Neural cell (in vitro differentiated cells): ENCODE data around the gene ZNF600. TPM values are rescaled to one million over a fixed set of nuclear protein-coding genes. Genes with fewer than 3 reads are reported as not detected.
"Not testable (repeated sequence)": the region's sequence is repeated elsewhere in the genome, so short reads cannot be mapped to it uniquely, and the experiment has no call there.

ENCODE experiments used
- H2AFZ ChIP-seq: fragments of 200-600, 300-800 bp; sonication (generic), shearing (Covaris generic); 2 replicates; pipeline ENCODE4 v1.6.0; 2014; ENCODE audit warnings: low read depth, mild to moderate bottlenecking, antibody characterized with exemption, low read length, moderate library complexity
- H3F3A ChIP-seq: fragments of 200-600 bp; shearing (Covaris generic); 2 replicates; pipeline ENCODE4 v1.6.1; 2016; ENCODE audit warnings: mild to moderate bottlenecking, moderate library complexity, mixed read lengths, antibody characterized with exemption, low read length; ENCODE audit not compliant: insufficient read depth, poor library complexity, severe bottlenecking
- H3K27ac ChIP-seq: fragments of 200-600, 300-800 bp; sonication (generic), shearing (Covaris generic); 2 replicates; pipeline ENCODE4 v1.5.1; 2014; ENCODE audit warnings: mild to moderate bottlenecking, low read length, moderate library complexity
- H3K27me3 ChIP-seq: fragments of 300-800, 200-600 bp; sonication (generic), shearing (Covaris generic); 2 replicates; pipeline ENCODE4 v1.6.0; 2014; ENCODE audit warnings: mild to moderate bottlenecking, low read depth, low read length, moderate library complexity; ENCODE audit not compliant: insufficient read depth
- H3K36me3 ChIP-seq: fragments of 300-800, 200-600 bp; sonication (generic), shearing (Covaris generic); 2 replicates; pipeline ENCODE4 v1.5.1; 2014; ENCODE audit warnings: mild to moderate bottlenecking, antibody characterized with exemption, low read length, moderate library complexity; ENCODE audit not compliant: insufficient read depth
- H3K4me2 ChIP-seq: fragments of 300-800, 200-600 bp; sonication (generic), shearing (Covaris generic); 2 replicates; pipeline ENCODE4 v1.6.0; 2014; ENCODE audit warnings: mild to moderate bottlenecking, low read length
- H3K4me3 ChIP-seq: fragments of 300-800, 200-600 bp; sonication (generic), shearing (Covaris generic); 2 replicates; pipeline ENCODE4 v1.5.1; 2014; ENCODE audit warnings: mild to moderate bottlenecking, low read length, moderate library complexity
- H3K79me2 ChIP-seq: fragments of 200-600 bp; shearing (Covaris generic); replicated peaks from 2 replicates; pipeline ENCODE4 v1.6.0; 2014; ENCODE audit warnings: mild to moderate bottlenecking, low read length, moderate library complexity; ENCODE audit not compliant: insufficient read depth
- H3K9ac ChIP-seq: fragments of 300-800, 200-600 bp; sonication (generic), shearing (Covaris generic); 2 replicates; pipeline ENCODE4 v1.6.1; 2016; ENCODE audit warnings: mild to moderate bottlenecking, low read length, mixed read lengths
- H3K9me2 ChIP-seq: fragments of 200-600 bp; shearing (Covaris generic); 2 replicates; pipeline ENCODE4 v1.6.1; 2016; ENCODE audit warnings: mild to moderate bottlenecking, low read length, mixed read lengths; ENCODE audit not compliant: insufficient read depth
- H3K9me3 ChIP-seq: fragments of 200-600, 300-800 bp; sonication (generic), shearing (Covaris generic); 2 replicates; pipeline ENCODE4 v1.6.1; 2016; ENCODE audit warnings: mild to moderate bottlenecking, mixed run types, low read length, moderate library complexity, mixed read lengths
- H4K20me1 ChIP-seq: fragments of 200-600 bp; shearing (Covaris generic); 2 replicates; pipeline ENCODE4 v1.6.1; 2016; ENCODE audit warnings: mild to moderate bottlenecking, mixed run types; ENCODE audit not compliant: insufficient read depth
- EP300 ChIP-seq: fragments of 450-650 bp; conservative IDR thresholded peaks from 2 replicates; pipeline ENCODE4 v1.6.1; 2014; ENCODE audit warnings: antibody characterized with exemption, mild to moderate bottlenecking, moderate library complexity; ENCODE audit not compliant: poor library complexity, severe bottlenecking
- EZH2 ChIP-seq: fragments of 200-600, 300-800 bp; shearing (Covaris generic), sonication (generic); IDR thresholded peaks from 2 replicates; pipeline ENCODE4 v1.6.1; 2014; ENCODE audit warnings: antibody characterized with exemption, low read length, borderline replicate concordance, mild to moderate bottlenecking; ENCODE audit not compliant: insufficient read depth, poor library complexity, severe bottlenecking
- MXI1 ChIP-seq: fragments of 450-650 bp; conservative IDR thresholded peaks from 2 replicates; pipeline ENCODE4 v1.6.1; 2014; ENCODE audit warnings: antibody characterized with exemption, mild to moderate bottlenecking; ENCODE audit not compliant: poor library complexity, severe bottlenecking
- POLR2AphosphoS5 ChIP-seq: IDR thresholded peaks from 2 replicates; pipeline ENCODE4 v1.6.1; 2012
- RAD21 ChIP-seq: fragments of 450-650 bp; conservative IDR thresholded peaks from 2 replicates; pipeline ENCODE4 v1.6.1; 2014; ENCODE audit warnings: antibody characterized with exemption, mild to moderate bottlenecking, moderate library complexity
- SMC3 ChIP-seq: fragments of 450-650 bp; conservative IDR thresholded peaks from 2 replicates; pipeline ENCODE4 v1.6.1; 2014; ENCODE audit warnings: antibody characterized with exemption, mild to moderate bottlenecking, moderate library complexity; ENCODE audit not compliant: poor library complexity
- TAF1 ChIP-seq: IDR thresholded peaks from 2 replicates; pipeline ENCODE4 v1.6.1; 2012; ENCODE audit warnings: low read depth
- polyA plus RNA-seq: library from polyadenylated mRNA; depleted of rRNA; stranded (reverse); fragments of >200 nt; gene quantifications from 2 replicates; pipeline ENCODE4 v1.2.3, GENCODE V29; 2014
- TF ChIP-seq, protein P1 (sequence below): fragments of 450-650 bp; IDR thresholded peaks from 2 replicates; pipeline ENCODE4 v1.5.1; 2014; ENCODE audit warnings: antibody characterized with exemption, mild to moderate bottlenecking, moderate library complexity; ENCODE audit not compliant: poor library complexity, severe bottlenecking
- TF ChIP-seq, protein P2 (sequence below): IDR thresholded peaks from 2 replicates; pipeline ENCODE4 v1.6.1; 2012; ENCODE audit warnings: borderline replicate concordance

ZNF600 gene
- polyA plus RNA-seq, 1 donor from 2014 or later: 0.59 TPM

DNA sequence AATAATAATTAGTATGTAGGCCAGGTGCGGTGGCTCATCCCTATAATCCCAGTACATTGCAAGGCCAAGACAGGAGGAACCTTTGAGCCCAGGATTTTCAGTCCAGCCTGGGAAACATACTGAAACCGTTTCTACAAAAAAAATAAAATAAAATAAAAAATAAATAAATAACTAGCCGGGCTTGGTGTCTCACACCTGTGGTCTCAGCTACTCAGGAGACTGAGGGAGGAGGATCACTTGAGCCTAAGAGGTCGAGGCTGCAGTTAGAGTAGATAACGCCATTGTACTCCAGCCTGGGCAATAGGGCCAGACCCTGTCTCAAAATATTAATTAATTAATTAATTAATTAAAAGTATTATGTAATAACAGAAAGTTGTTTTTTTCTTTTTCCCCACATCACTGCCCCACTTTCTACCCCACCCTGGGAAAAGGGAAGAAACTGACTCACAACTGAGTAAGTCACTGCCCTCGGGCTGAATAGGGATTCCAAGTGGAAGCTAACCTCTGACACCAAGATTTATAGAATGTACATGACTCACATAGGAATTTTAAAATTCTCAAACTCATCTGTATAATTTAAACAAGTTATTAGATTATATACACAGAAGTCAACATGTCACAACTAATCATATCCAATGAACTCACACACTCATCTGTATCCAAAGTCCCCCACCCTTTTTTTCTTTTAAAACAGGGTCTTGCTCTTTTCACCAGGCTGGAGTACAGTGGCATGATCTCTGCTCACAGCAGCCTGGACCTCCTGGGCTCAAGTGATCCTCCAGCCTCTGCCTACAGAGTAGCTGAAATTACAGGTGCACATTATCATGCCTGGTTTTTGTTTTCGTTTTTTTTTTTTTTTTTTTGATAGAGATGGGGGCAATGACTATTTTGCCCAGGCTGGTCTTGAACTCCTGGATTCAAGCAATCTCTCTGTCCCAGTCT lies 64.3 kb downstream of the ZNF600 start:
- Histone ChIP-seq H3F3A (no peaks in the 10 kb centered on the region), H3K4me2 (no peak overlapping the region)

DNA sequence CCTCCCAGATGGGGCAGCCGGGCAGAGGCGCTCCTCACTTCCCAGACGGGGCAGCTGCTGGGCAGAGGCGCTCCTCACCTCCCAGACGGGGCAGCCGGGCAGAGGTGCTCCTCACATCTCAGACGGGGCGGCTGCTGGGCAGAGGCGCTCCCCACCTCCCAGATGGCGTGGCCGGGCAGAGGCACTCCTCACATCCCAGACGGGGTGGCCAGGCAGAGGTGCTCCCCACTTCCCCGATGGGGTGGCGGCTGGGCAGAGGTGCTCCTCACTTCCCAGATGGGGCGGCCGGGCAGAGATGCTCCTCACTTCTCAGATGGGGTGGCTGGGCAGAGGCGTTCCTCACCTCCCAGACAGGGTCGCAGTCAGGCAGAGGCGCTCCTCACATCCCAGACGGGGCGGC lies 66.0 kb downstream of the ZNF600 start:
- not testable (repeated sequence) for H4K20me1 ChIP-seq, H3K9me2 ChIP-seq, H2AFZ ChIP-seq, H3K4me2 ChIP-seq, H3K79me2 ChIP-seq, H3K9ac ChIP-seq, H3K27me3 ChIP-seq, H3K9me3 ChIP-seq, H3K4me3 ChIP-seq, H3K36me3 ChIP-seq, H3F3A ChIP-seq, H3K27ac ChIP-seq

More for the DNA sequence above, 64.3 kb downstream of the ZNF600 start:
- Histone ChIP-seq H3K9me2 (no peaks in the 10 kb centered on the region), H3K79me2 (no peaks in the 10 kb centered on the region), H4K20me1 (no peaks in the 10 kb centered on the region), H3K27ac (no peak overlapping the region), H3K27me3 (no peaks in the 10 kb centered on the region), H2AFZ (no peak overlapping the region), H3K9me3 (peaks cover 4% of the 10 kb centered on the region), H3K4me3 (no peak overlapping the region), H3K9ac (no peak overlapping the region), H3K36me3 (no peaks in the 10 kb centered on the region)
- TF ChIP-seq EZH2 (no peak), SMC3 (no peak), EP300 (no peak), POLR2AphosphoS5 (no peak), TAF1 (no peak)
- TF ChIP-seq, protein P1, sequence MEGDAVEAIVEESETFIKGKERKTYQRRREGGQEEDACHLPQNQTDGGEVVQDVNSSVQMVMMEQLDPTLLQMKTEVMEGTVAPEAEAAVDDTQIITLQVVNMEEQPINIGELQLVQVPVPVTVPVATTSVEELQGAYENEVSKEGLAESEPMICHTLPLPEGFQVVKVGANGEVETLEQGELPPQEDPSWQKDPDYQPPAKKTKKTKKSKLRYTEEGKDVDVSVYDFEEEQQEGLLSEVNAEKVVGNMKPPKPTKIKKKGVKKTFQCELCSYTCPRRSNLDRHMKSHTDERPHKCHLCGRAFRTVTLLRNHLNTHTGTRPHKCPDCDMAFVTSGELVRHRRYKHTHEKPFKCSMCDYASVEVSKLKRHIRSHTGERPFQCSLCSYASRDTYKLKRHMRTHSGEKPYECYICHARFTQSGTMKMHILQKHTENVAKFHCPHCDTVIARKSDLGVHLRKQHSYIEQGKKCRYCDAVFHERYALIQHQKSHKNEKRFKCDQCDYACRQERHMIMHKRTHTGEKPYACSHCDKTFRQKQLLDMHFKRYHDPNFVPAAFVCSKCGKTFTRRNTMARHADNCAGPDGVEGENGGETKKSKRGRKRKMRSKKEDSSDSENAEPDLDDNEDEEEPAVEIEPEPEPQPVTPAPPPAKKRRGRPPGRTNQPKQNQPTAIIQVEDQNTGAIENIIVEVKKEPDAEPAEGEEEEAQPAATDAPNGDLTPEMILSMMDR: no peak

DNA sequence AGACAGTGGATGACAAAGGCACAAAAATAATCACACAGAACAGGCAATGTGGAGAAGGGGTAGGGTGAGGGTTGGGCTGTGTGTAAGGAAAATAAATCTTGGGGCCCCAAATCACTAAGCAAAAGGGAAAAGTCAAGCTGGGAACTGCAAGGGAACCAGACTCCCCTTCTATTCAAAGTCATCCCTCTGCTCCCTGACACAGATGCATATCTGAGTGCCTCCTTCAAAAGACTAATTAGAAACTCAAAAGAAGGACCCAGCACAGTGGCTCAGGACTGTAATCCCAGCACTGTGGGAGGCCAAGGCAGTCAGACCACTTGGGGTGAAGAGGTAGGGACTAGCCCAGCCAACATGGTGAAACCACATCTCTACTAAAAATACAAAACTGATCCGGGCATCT lies 70.1 kb downstream of the ZNF600 start:
- no peaks in the 10 kb centered on the region for H3K79me2 ChIP-seq
- no peak overlapping the region for H3K4me2 ChIP-seq
- no peak overlapping the region for H3K27ac ChIP-seq
- H3K36me3 ChIP-seq: no peaks in the 10 kb centered on the region
- H2AFZ ChIP-seq: no peak overlapping the region
- TF ChIP-seq RAD21 (no peak), SMC3 (no peak), MXI1 (no peak), POLR2AphosphoS5 (no peak), EP300 (no peak), EZH2 (no peak), TAF1 (no peak)
- TF ChIP-seq, protein P2, sequence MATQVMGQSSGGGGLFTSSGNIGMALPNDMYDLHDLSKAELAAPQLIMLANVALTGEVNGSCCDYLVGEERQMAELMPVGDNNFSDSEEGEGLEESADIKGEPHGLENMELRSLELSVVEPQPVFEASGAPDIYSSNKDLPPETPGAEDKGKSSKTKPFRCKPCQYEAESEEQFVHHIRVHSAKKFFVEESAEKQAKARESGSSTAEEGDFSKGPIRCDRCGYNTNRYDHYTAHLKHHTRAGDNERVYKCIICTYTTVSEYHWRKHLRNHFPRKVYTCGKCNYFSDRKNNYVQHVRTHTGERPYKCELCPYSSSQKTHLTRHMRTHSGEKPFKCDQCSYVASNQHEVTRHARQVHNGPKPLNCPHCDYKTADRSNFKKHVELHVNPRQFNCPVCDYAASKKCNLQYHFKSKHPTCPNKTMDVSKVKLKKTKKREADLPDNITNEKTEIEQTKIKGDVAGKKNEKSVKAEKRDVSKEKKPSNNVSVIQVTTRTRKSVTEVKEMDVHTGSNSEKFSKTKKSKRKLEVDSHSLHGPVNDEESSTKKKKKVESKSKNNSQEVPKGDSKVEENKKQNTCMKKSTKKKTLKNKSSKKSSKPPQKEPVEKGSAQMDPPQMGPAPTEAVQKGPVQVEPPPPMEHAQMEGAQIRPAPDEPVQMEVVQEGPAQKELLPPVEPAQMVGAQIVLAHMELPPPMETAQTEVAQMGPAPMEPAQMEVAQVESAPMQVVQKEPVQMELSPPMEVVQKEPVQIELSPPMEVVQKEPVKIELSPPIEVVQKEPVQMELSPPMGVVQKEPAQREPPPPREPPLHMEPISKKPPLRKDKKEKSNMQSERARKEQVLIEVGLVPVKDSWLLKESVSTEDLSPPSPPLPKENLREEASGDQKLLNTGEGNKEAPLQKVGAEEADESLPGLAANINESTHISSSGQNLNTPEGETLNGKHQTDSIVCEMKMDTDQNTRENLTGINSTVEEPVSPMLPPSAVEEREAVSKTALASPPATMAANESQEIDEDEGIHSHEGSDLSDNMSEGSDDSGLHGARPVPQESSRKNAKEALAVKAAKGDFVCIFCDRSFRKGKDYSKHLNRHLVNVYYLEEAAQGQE: no peak
- TF ChIP-seq, protein P1: no peak
- H3K9ac ChIP-seq: no peak overlapping the region
- H3K27me3 ChIP-seq: no peaks in the 10 kb centered on the region
- H3F3A ChIP-seq: no peaks in the 10 kb centered on the region
- H4K20me1 ChIP-seq: no peaks in the 10 kb centered on the region
- no peak overlapping the region for H3K4me3 ChIP-seq
- no peaks in the 10 kb centered on the region for H3K9me2 ChIP-seq
- peaks cover 4% of the 10 kb centered on the region for H3K9me3 ChIP-seq

DNA sequence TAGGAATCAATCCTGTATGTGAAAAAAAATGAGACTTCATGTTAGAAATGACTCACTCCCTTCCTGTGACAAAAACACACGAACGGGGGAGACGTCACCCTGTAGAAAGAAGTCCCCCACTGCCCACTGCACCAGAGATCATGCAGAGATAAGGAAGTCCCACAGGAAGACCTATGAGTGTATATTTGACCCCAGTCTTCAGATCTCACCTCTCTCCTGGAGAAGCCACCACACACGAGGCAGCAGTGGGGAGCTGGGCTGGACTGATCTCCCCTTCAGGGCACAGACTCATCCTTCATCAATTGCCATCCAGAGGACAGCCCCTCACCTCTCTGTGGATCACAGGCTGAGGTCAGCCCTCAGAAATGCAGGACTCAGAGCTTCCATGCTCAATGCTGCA lies 70.7 kb downstream of the ZNF600 start:
- H3K4me2 ChIP-seq, H3K79me2 ChIP-seq: not testable (repeated sequence)

More for the DNA sequence above, 70.7 kb downstream of the ZNF600 start:
- H3K9me2 ChIP-seq, H3F3A ChIP-seq, H3K9ac ChIP-seq, H3K36me3 ChIP-seq, H3K9me3 ChIP-seq, H2AFZ ChIP-seq, H3K27ac ChIP-seq, H4K20me1 ChIP-seq, H3K27me3 ChIP-seq, H3K4me3 ChIP-seq: not testable (repeated sequence)
